Endodermal cell (in vitro differentiated cells): ENCODE measurements around the gene MPPE1. TPM values are rescaled to one million over a fixed set of nuclear protein-coding genes. Genes with fewer than 3 reads are reported as not detected.

Source experiments
- DNase-seq: peaks from one replicate; pipeline ENCODE4 v3.0.0-alpha.2; 2017
- H3K27ac ChIP-seq: 2 replicates; pipeline ENCODE4 v1.5.1; 2013; ENCODE audit warnings: mild to moderate bottlenecking, low read depth, low read length, moderate library complexity
- H3K27me3 ChIP-seq: 2 replicates; pipeline ENCODE4 v1.6.1; 2013; ENCODE audit warnings: mild to moderate bottlenecking, low read length, moderate library complexity; ENCODE audit not compliant: insufficient read depth, control insufficient read depth, poor library complexity, severe bottlenecking
- H3K36me3 ChIP-seq: 2 replicates; pipeline ENCODE4 v1.7.0; 2013; ENCODE audit warnings: mild to moderate bottlenecking, low read length, moderate library complexity; ENCODE audit not compliant: control insufficient read depth, insufficient read depth
- H3K4me1 ChIP-seq: one replicate; pipeline ENCODE4 v1.7.0; 2013; ENCODE audit warnings: low read length; ENCODE audit not compliant: control insufficient read depth, insufficient read depth
- H3K4me3 ChIP-seq: 2 replicates; pipeline ENCODE4 v1.5.1; 2013; ENCODE audit warnings: mild to moderate bottlenecking, low read length, moderate library complexity
- H3K9ac ChIP-seq: 2 replicates; pipeline ENCODE4 v1.6.1; 2013; ENCODE audit warnings: mild to moderate bottlenecking, low read length, moderate library complexity; ENCODE audit not compliant: poor library complexity, severe bottlenecking; ENCODE audit errors: extremely low read depth
- H3K9me3 ChIP-seq: 2 replicates; pipeline ENCODE4 v1.6.1; 2013; ENCODE audit warnings: mild to moderate bottlenecking, low read length, moderate library complexity; ENCODE audit not compliant: control insufficient read depth
- H3K27ac Mint-ChIP-seq: 2 replicates; pipeline ENCODE4 v1.8.0; 2020; ENCODE audit warnings: mixed read lengths
- H3K27me3 Mint-ChIP-seq: 2 replicates; pipeline ENCODE4 v1.8.0; 2021; ENCODE audit warnings: mild to moderate bottlenecking, mixed read lengths; ENCODE audit not compliant: insufficient read depth
- H3K36me3 Mint-ChIP-seq: 2 replicates; pipeline ENCODE4 v1.8.0; 2020; ENCODE audit warnings: low read depth, mixed read lengths
- H3K4me1 Mint-ChIP-seq: 2 replicates; pipeline ENCODE4 v1.8.0; 2020; ENCODE audit warnings: mixed read lengths
- H3K4me3 Mint-ChIP-seq: 2 replicates; pipeline ENCODE4 v1.8.0; 2020; ENCODE audit warnings: mild to moderate bottlenecking, moderate library complexity, mixed read lengths
- H3K9me3 Mint-ChIP-seq: 2 replicates; pipeline ENCODE4 v1.8.0; 2020; ENCODE audit warnings: mild to moderate bottlenecking, mixed read lengths
- WGBS, 2 experiments: methylation state at CpG; one replicate each; pipeline versions ENCODE4 v1.1.5 to v1.1.7; 2013; ENCODE audit warnings: missing lambda C conversion rate in 2 of 2, mixed read lengths in 1 of 2; ENCODE audit not compliant: insufficient coverage in 1 of 2, insufficient read length in 1 of 2; 5-methylcytosine and 5-hydroxymethylcytosine counted together
- total RNA-seq, 2 donors: library from RNA; stranded (reverse); fragmentation: NEBNext Ultra II Directional in 1 of 2; extraction: Animal tissue kit (Norgen Biotek cat#: 25700) in 1 of 2; gene quantifications; 2 replicates in 1 of 2; 3 replicates in 1 of 2; pipeline ENCODE4 v1.2.1, GENCODE V29; 2021
- TF ChIP-seq, protein P1 (sequence below): fragments of 200-600 bp; sonication (generic); conservative IDR thresholded peaks from 2 replicates; pipeline ENCODE4 v1.5.0; 2021; ENCODE audit warnings: antibody characterized with exemption, mild to moderate bottlenecking

MPPE1 gene
- total RNA-seq, 2 donors from 2014 or later: 27.3 to 33.5 TPM

- no peaks in the 10 kb centered on the region for H3K36me3 ChIP-seq
- H3K27ac Mint-ChIP-seq: peak overlapping the region; percentile 88
- H3K27ac ChIP-seq: no peak overlapping the region
- H3K27me3 Mint-ChIP-seq: no peaks in the 10 kb centered on the region
- H3K36me3 Mint-ChIP-seq: no peaks in the 10 kb centered on the region
- H3K9ac ChIP-seq: no peak overlapping the region
- no peak overlapping the region for H3K4me3 ChIP-seq
- H3K4me1 ChIP-seq: peaks cover 7% of the 10 kb centered on the region
- peaks cover 2% of the 10 kb centered on the region for H3K9me3 ChIP-seq
- H3K27me3 ChIP-seq: no peaks in the 10 kb centered on the region
- 58 to 76% methylated on average over 7 to 8 of the region's 9 CpGs for WGBS, 2 experiments
- DNase-seq: peak; percentile 79
- TF ChIP-seq, protein P1, sequence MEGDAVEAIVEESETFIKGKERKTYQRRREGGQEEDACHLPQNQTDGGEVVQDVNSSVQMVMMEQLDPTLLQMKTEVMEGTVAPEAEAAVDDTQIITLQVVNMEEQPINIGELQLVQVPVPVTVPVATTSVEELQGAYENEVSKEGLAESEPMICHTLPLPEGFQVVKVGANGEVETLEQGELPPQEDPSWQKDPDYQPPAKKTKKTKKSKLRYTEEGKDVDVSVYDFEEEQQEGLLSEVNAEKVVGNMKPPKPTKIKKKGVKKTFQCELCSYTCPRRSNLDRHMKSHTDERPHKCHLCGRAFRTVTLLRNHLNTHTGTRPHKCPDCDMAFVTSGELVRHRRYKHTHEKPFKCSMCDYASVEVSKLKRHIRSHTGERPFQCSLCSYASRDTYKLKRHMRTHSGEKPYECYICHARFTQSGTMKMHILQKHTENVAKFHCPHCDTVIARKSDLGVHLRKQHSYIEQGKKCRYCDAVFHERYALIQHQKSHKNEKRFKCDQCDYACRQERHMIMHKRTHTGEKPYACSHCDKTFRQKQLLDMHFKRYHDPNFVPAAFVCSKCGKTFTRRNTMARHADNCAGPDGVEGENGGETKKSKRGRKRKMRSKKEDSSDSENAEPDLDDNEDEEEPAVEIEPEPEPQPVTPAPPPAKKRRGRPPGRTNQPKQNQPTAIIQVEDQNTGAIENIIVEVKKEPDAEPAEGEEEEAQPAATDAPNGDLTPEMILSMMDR: no peak
- H3K4me3 Mint-ChIP-seq: no peak overlapping the region
- H3K4me1 Mint-ChIP-seq: peaks cover 27% of the 10 kb centered on the region
- peaks cover 1% of the 10 kb centered on the region for H3K9me3 Mint-ChIP-seq
These were observed 43.3 kb upstream of the MPPE1 start for GRCh38 chr18:11951390-11951851.

DNA sequence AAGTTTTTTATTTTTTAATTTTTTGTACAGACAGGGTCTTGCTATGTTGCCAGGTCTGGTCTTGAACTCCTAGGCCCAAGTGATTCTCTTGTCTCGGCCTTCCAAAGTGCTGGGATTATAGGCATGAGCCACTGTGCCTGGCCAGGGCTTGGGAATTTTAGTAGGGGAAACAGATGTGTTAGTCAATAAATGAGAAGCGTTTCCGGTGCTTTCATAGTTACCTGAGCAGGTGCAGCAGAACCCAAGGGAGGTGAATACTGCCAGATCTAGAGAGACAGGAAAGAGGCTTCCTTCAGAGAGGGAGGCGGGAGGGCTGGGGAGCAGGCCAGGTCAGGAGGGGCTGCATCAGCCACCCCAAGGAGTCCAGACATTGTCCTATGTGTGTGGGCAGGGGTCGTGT, 42.7 kb upstream of the MPPE1 start:
- H3K9ac ChIP-seq: no peak overlapping the region
- H3K36me3 ChIP-seq: no peaks in the 10 kb centered on the region
- H3K27me3 ChIP-seq: no peaks in the 10 kb centered on the region
- WGBS, 2 experiments: 74 to 83% methylated on average over 3 to 4 of the region's 5 CpGs
- H3K27me3 Mint-ChIP-seq: no peaks in the 10 kb centered on the region
- no peaks in the 10 kb centered on the region for H3K36me3 Mint-ChIP-seq
- DNase-seq: no peak
- no peak overlapping the region for H3K27ac Mint-ChIP-seq
- H3K4me3 ChIP-seq: no peak overlapping the region
- peaks cover 7% of the 10 kb centered on the region for H3K4me1 ChIP-seq
- TF ChIP-seq, protein P1: no peak
- H3K4me3 Mint-ChIP-seq: no peak overlapping the region
- H3K4me1 Mint-ChIP-seq: peaks cover 30% of the 10 kb centered on the region
- H3K9me3 ChIP-seq: no peaks in the 10 kb centered on the region
- H3K9me3 Mint-ChIP-seq: no peaks in the 10 kb centered on the region
- no peak overlapping the region for H3K27ac ChIP-seq

DNA sequence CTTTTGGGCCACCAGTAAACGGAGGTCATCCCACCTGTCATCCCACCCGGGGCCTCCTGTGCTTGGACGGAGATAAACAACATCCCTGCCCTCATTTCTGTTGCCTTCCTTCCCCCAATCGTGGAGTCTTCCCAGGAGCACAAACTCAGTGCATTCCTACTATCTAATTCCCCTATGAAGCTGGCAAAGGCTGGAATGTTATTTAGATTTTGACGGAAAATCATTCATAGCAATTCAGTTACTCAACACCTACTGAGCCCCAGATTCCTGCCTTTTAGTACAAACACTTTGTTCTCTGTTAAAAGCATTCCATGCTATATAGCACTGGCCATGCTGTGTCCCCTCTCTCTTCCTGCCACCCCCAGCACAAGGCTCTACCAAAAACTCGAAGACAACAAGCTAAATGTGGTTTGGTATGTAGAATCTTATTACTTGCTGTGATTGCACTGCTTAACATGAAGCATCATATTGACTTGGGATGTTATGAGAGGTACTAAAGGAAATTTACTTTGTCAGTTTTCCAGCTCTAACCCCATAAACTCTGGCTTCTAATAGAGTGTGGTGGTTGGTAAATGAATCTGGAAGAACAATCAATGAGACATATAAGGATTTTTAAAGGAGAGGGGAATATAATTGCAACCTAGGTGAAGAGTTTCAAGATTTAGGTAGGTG, 40.9 kb upstream of the MPPE1 start:
- no peak overlapping the region for H3K27ac ChIP-seq
- no peak overlapping the region for H3K4me3 Mint-ChIP-seq
- H3K9ac ChIP-seq: no peak overlapping the region
- no peaks in the 10 kb centered on the region for H3K9me3 ChIP-seq
- TF ChIP-seq, protein P1: no peak
- 70 to 75% methylated on average over 2 to 6 of the region's 6 CpGs for WGBS, 2 experiments
- no peaks in the 10 kb centered on the region for H3K27me3 Mint-ChIP-seq
- H3K36me3 Mint-ChIP-seq: no peaks in the 10 kb centered on the region
- H3K27ac Mint-ChIP-seq: peak overlapping the region; percentile 16
- H3K27me3 ChIP-seq: no peaks in the 10 kb centered on the region
- H3K4me3 ChIP-seq: no peak overlapping the region
- no peaks in the 10 kb centered on the region for H3K36me3 ChIP-seq
- DNase-seq: peak; percentile 64
- H3K4me1 ChIP-seq: peaks cover 7% of the 10 kb centered on the region
- peaks cover 2% of the 10 kb centered on the region for H3K9me3 Mint-ChIP-seq
- H3K4me1 Mint-ChIP-seq: peaks cover 30% of the 10 kb centered on the region
